IPS DF 19.7 (cell line): Measurements from ENCODE around the gene SLC25A1.

Experiments used
- DNase-seq: peaks from one replicate; pipeline ENCODE4 v3.0.0-alpha.2; 2013; ENCODE audit warnings: low read depth, low spot score

Gene SLC25A1

GRCh38 chr22:19181786-19182471, 3.4 kb upstream of the SLC25A1 start:
- no peak for DNase-seq

GRCh38 chr22:19180740-19181410, 2.3 kb upstream of the SLC25A1 start:
- DNase-seq = no peak

- no peak for DNase-seq
These were observed 1.7 kb upstream of the SLC25A1 start for GRCh38 chr22:19180234-19180633.

GRCh38 chr22:19179497-19180048, 1.0 kb upstream of the SLC25A1 start:
- no peak for DNase-seq

GRCh38 chr22:19178065-19178656, 375 bp downstream of the SLC25A1 start:
- no peak for DNase-seq

GRCh38 chr22:19177164-19178064, 1.1 kb downstream of the SLC25A1 start:
- DNase-seq = no peak

GRCh38 chr22:19176732-19177131, 1.8 kb downstream of the SLC25A1 start:
- DNase-seq = no peak

- DNase-seq = no peak
These were observed 2.3 kb downstream of the SLC25A1 start for GRCh38 chr22:19176175-19176643.

- DNase-seq = no peak
These were observed 2.8 kb downstream of the SLC25A1 start for GRCh38 chr22:19175602-19176174.

- no peak for DNase-seq
These were observed 3.4 kb downstream of the SLC25A1 start for GRCh38 chr22:19175026-19175601.

- DNase-seq = no peak
These were observed 4.2 kb downstream of the SLC25A1 start for GRCh38 chr22:19174106-19175025.

- DNase-seq = no peak
These were observed 5.2 kb downstream of the SLC25A1 start for GRCh38 chr22:19173047-19174035.

- no peak for DNase-seq
These were observed 6.1 kb downstream of the SLC25A1 start for GRCh38 chr22:19172213-19173046.

GRCh38 chr22:19169947-19170318, 8.6 kb downstream of the SLC25A1 start:
- no peak for DNase-seq

GRCh38 chr22:19169002-19169946, 9.3 kb downstream of the SLC25A1 start:
- no peak for DNase-seq

GRCh38 chr22:19168088-19168890, 10.2 kb downstream of the SLC25A1 start:
- no peak for DNase-seq
